ENCODE data around the gene RBPJL. TPM values are rescaled to one million over a fixed set of nuclear protein-coding genes. Genes with fewer than 3 reads are reported as not detected.

The RBPJL gene
- total RNA-seq, 4 donors from 2014 or later, result not detected

GRCh38 chr20:45365444-45365970 is 58.9 kb downstream of the RBPJL start:
- Histone ChIP-seq H3K9me3 (no peaks in the 10 kb centered on the region), H3K4me1 (peaks cover 16 to 50% (median 23%) of the 10 kb centered on the region in 4 donors), H3K27ac (peak overlapping the region in 3 of 4 donors; percentile 5 to 68 (median 50)), H3K4me3 (no peak overlapping the region), H3K27me3 (no peaks in the 10 kb centered on the region), H3K36me3 (peaks cover 0 to 27% (median 10%) of the 10 kb centered on the region in 4 donors)
- WGBS, 2 donors (ENCODE audit: low coverage in 1 of 2), result 90 to 100% methylated on average over 3 to 5 of the region's 5 CpGs
- in situ Hi-C loops (cut with MboI; ENCODE audit: low pct_ligation_motif_present in 1 of 4, low pct_unique_long_range_greater_than_20kb in 1 of 4, low sequenced_read_pairs in 3 of 4) (loop anchor here in 1 of 4 donors (5.0 kb wide), 1 partner anchor 52 kb away; the partner anchor contains the start of gene PIGT), intact Hi-C loops (cut with DNase I; ENCODE audit: low total_unique reads) (no loop called here)
- DNase-seq, result no peak
- TF ChIP-seq POLR2AphosphoS5 (IDR thresholded peaks at IDR 0.05) (no peak), POLR2A (IDR thresholded peaks at IDR 0.05) (no peak), EP300 (IDR thresholded peaks at IDR 0.05; ENCODE audit: low read depth) (no peak)
- TF ChIP-seq, protein P1, sequence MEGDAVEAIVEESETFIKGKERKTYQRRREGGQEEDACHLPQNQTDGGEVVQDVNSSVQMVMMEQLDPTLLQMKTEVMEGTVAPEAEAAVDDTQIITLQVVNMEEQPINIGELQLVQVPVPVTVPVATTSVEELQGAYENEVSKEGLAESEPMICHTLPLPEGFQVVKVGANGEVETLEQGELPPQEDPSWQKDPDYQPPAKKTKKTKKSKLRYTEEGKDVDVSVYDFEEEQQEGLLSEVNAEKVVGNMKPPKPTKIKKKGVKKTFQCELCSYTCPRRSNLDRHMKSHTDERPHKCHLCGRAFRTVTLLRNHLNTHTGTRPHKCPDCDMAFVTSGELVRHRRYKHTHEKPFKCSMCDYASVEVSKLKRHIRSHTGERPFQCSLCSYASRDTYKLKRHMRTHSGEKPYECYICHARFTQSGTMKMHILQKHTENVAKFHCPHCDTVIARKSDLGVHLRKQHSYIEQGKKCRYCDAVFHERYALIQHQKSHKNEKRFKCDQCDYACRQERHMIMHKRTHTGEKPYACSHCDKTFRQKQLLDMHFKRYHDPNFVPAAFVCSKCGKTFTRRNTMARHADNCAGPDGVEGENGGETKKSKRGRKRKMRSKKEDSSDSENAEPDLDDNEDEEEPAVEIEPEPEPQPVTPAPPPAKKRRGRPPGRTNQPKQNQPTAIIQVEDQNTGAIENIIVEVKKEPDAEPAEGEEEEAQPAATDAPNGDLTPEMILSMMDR (IDR thresholded peaks at IDR 0.05), result no peak

DNA sequence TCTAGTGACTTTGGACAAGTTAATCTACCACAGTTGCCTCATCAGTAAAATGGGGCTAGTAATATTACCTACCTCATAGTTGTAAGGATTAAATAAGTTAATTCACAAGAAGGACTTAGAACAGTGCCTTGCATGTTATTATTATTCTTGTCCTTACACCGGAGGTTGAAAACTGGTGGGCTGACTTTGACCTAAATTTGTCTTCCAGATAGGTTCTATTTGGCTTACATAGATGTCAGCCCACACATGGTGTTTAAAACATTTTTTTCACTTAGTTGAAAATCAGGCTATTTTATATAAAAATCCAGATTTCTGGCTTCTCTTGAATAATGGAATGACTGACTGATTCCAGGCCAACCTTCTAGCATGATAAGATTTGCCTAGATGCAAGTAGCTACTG is 59.6 kb downstream of the RBPJL start:
- TF ChIP-seq, protein P1 (IDR thresholded peaks at IDR 0.05), result no peak
- TF ChIP-seq EP300 (IDR thresholded peaks at IDR 0.05; ENCODE audit: low read depth), result no peak
- TF ChIP-seq POLR2A (IDR thresholded peaks at IDR 0.05), result no peak
- no peak for TF ChIP-seq POLR2AphosphoS5 (IDR thresholded peaks at IDR 0.05)
- 86 to 89% methylated on average over 1 of the region's 1 CpG for WGBS, 2 donors (ENCODE audit: low coverage in 1 of 2)
- Histone ChIP-seq H3K36me3 (peaks cover 0 to 27% (median 10%) of the 10 kb centered on the region in 4 donors), H3K27me3 (no peaks in the 10 kb centered on the region), H3K4me1 (peaks cover 16 to 50% (median 22%) of the 10 kb centered on the region in 4 donors), H3K27ac (peak overlapping the region in 1 of 4 donors; percentile 68), H3K4me3 (no peak overlapping the region), H3K9me3 (no peaks in the 10 kb centered on the region)
- intact Hi-C loops (cut with DNase I; ENCODE audit: low total_unique reads) (no loop called here), in situ Hi-C loops (cut with MboI; ENCODE audit: low pct_ligation_motif_present in 1 of 4, low pct_unique_long_range_greater_than_20kb in 1 of 4, low sequenced_read_pairs in 3 of 4) (loop anchor here in 1 of 4 donors (5.0 kb wide), 1 partner anchor 51 kb away; the partner anchor contains the start of gene PIGT)
- DNase-seq, result no peak

DNA sequence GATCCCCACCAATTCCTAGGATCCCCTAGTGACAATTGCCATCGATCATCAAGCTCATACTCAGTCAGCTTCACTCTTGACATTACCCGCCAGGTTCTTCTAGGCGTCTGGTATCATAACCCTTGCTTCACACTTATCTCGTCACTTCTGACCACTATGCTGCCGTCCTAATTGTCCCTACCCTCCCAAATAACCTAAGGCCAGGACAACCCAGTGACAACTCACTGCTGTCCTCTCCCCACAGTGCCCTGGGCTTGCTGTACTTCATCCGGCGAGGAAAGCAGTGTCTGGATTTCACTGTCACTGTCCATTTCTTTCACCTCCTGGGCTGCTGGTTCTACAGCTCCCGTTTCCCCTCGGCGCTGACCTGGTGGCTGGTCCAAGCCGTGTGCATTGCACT is 60.0 kb downstream of the RBPJL start:
- no peaks in the 10 kb centered on the region for H3K9me3 ChIP-seq
- WGBS, 2 donors (ENCODE audit: low coverage in 1 of 2), result 94% methylated on average over 8 to 11 of the region's 11 CpGs
- intact Hi-C loops (cut with DNase I; ENCODE audit: low total_unique reads), result no loop called here
- H3K36me3 ChIP-seq, result peaks cover 0 to 27% (median 10%) of the 10 kb centered on the region in 4 donors
- no peak for DNase-seq
- H3K4me3 ChIP-seq, result no peak overlapping the region
- H3K27me3 ChIP-seq, result no peaks in the 10 kb centered on the region
- H3K4me1 ChIP-seq, result peaks cover 16 to 47% (median 22%) of the 10 kb centered on the region in 4 donors
- in situ Hi-C loops (cut with MboI; ENCODE audit: low pct_ligation_motif_present in 1 of 4, low pct_unique_long_range_greater_than_20kb in 1 of 4, low sequenced_read_pairs in 3 of 4), result loop anchor here in 1 of 4 donors (5.0 kb wide), 1 partner anchor 51 kb away; the partner anchor contains the start of gene PIGT
- no peak overlapping the region for H3K27ac ChIP-seq
- TF ChIP-seq, protein P1 (IDR thresholded peaks at IDR 0.05), result no peak
- TF ChIP-seq POLR2AphosphoS5 (IDR thresholded peaks at IDR 0.05) (no peak), EP300 (IDR thresholded peaks at IDR 0.05; ENCODE audit: low read depth) (no peak), POLR2A (IDR thresholded peaks at IDR 0.05) (no peak)

GRCh38 chr20:45367126-45367525 is 60.5 kb downstream of the RBPJL start:
- intact Hi-C loops (cut with DNase I; ENCODE audit: low total_unique reads) (no loop called here), in situ Hi-C loops (cut with MboI; ENCODE audit: low pct_ligation_motif_present in 1 of 4, low pct_unique_long_range_greater_than_20kb in 1 of 4, low sequenced_read_pairs in 3 of 4) (loop anchor here in 1 of 4 donors (5.0 kb wide), 1 partner anchor 50 kb away; the partner anchor contains the start of gene PIGT)
- Histone ChIP-seq H3K27ac (no peak overlapping the region), H3K9me3 (no peaks in the 10 kb centered on the region), H3K4me3 (no peak overlapping the region), H3K4me1 (peaks cover 16 to 43% (median 22%) of the 10 kb centered on the region in 4 donors), H3K36me3 (peaks cover 0 to 27% (median 10%) of the 10 kb centered on the region in 4 donors), H3K27me3 (no peaks in the 10 kb centered on the region)
- TF ChIP-seq, protein P1 (IDR thresholded peaks at IDR 0.05), result no peak
- no peak for TF ChIP-seq EP300 (IDR thresholded peaks at IDR 0.05; ENCODE audit: low read depth)
- TF ChIP-seq POLR2AphosphoS5 (IDR thresholded peaks at IDR 0.05), result no peak
- TF ChIP-seq POLR2A (IDR thresholded peaks at IDR 0.05), result no peak
- DNase-seq, result no peak

Other genes with a start within 250 kb of the RBPJL start
- under 1 TPM in 2 of 4 donors, not detected in 2; 0.55 to 0.64 TPM for gene KCNS1, start 205.7 kb upstream of the RBPJL start, total RNA-seq
- not detected for gene WFDC5, start 191.7 kb upstream of the RBPJL start, total RNA-seq
- under 1 TPM in 1 of 4 donors, not detected in 3; 0.68 TPM for gene WFDC12, start 182.4 kb upstream of the RBPJL start, total RNA-seq
- gene PI3, start 131.9 kb upstream of the RBPJL start, total RNA-seq, result 100 to 1,000 TPM in 3 of 4 donors, not detected in 1; 197 to 285 (median 250) TPM
- gene SEMG1, start 99.8 kb upstream of the RBPJL start, total RNA-seq, result under 1 TPM in 1 of 4 donors, not detected in 3; 0.27 TPM
- gene SEMG2, start 85.5 kb upstream of the RBPJL start, total RNA-seq, result not detected
- 10 to 100 TPM; 16.1 to 90.3 (median 48.2) TPM for gene SLPI, start 52.3 kb upstream of the RBPJL start, total RNA-seq
- gene MATN4, start 1.5 kb downstream of the RBPJL start, total RNA-seq, result not detected
- gene SDC4, start 41.6 kb downstream of the RBPJL start, total RNA-seq, result 100 to 1,000 TPM in 2 of 4 donors, 10 to 100 TPM in 2; 60.7 to 140 (median 94.3) TPM
- gene SYS1, start 56.3 kb downstream of the RBPJL start, total RNA-seq, result 10 to 100 TPM in 3 of 4 donors, 1 to 10 TPM in 1; 5.6 to 64.7 (median 38.4) TPM
- under 1 TPM in 1 of 4 donors, not detected in 3; 0.14 TPM for gene TP53TG5, start 71.5 kb downstream of the RBPJL start, total RNA-seq
- gene DBNDD2, start 101.4 kb downstream of the RBPJL start, total RNA-seq, result 100 to 1,000 TPM in 1 of 4 donors, 10 to 100 TPM in 3; 74.5 to 122 (median 84.9) TPM
- gene PIGT, start 109.3 kb downstream of the RBPJL start, total RNA-seq, result 100 to 1,000 TPM in 2 of 4 donors, 10 to 100 TPM in 2; 88.3 to 321 (median 108) TPM
- 100 to 1,000 TPM in 1 of 4 donors, 10 to 100 TPM in 3; 11.0 to 325 (median 38.8) TPM for gene WFDC2, start 162.9 kb downstream of the RBPJL start, total RNA-seq
- gene SPINT3, start 208.8 kb downstream of the RBPJL start, total RNA-seq, result not detected
- not detected for gene WFDC6, start 232.6 kb downstream of the RBPJL start, total RNA-seq
- not detected for gene EPPIN, start 240.6 kb downstream of the RBPJL start, total RNA-seq